IMR-90 (cell line): ENCODE results near the gene URM1. TPM values are rescaled to one million over a fixed set of nuclear protein-coding genes. Genes with fewer than 3 reads are reported as not detected.
"Not testable (repeated sequence)": the region's sequence is repeated elsewhere in the genome, so short reads cannot be mapped to it uniquely, and the experiment has no call there.

Source experiments
- ATAC-seq: fragments of 200-7000 bp; cut with Tn5 transposase; 2 replicates; pipeline ENCODE4 v1.9.1; 2020; ENCODE audit warnings: low read depth, mild to moderate bottlenecking, moderate library complexity
- BruUV-seq: library from RNA; stranded (reverse); fragments of 400-500 nt; replicated peaks from 2 replicates; lab custom pipeline; 2021; lab: Mats Ljungman, UMichigan
- CTCF ChIA-PET: fragments of 300-600 bp; formaldehyde crosslinking; extraction: SDS; loops from one replicate; lab custom pipeline; 2021; ENCODE audit warnings: antibody characterized with exemption; lab: Yijun Ruan, JAX
- POLR2A ChIA-PET: fragments of 300-600 bp; sonication (Branson Sonifier 250); formaldehyde crosslinking; loops from one replicate; lab custom pipeline; 2022; ENCODE audit warnings: antibody characterized with exemption; ENCODE audit not compliant: unreplicated experiment; lab: Charles Lee
- DNase-seq: peaks from one replicate; pipeline ENCODE4 v3.0.0; 2013
- H2AFZ ChIP-seq: replicated peaks from 2 replicates; pipeline ENCODE3; 2013; ENCODE audit warnings: low read length, mild to moderate bottlenecking; ENCODE audit not compliant: poor library complexity
- H2AK5ac ChIP-seq: 2 replicates; pipeline ENCODE4 v1.6.1; 2013; ENCODE audit warnings: low read depth, low read length, inconsistent platforms
- H2AK9ac ChIP-seq: replicated peaks from 2 replicates; pipeline ENCODE3; 2013; ENCODE audit warnings: mild to moderate bottlenecking, low read depth, low read length, moderate library complexity; ENCODE audit not compliant: poor library complexity
- H2BK120ac ChIP-seq: 2 replicates; pipeline ENCODE4 v1.6.1; 2013; ENCODE audit warnings: low read depth, low read length, inconsistent platforms
- H2BK15ac ChIP-seq: 3 replicates; pipeline ENCODE4 v1.6.1; 2013; ENCODE audit warnings: low read depth, low read length, inconsistent platforms
- H2BK20ac ChIP-seq: 2 replicates; pipeline ENCODE4 v1.6.1; 2013; ENCODE audit warnings: low read depth, mild to moderate bottlenecking, inconsistent platforms, low read length, moderate library complexity
- H2BK5ac ChIP-seq: 2 replicates; pipeline ENCODE4 v1.6.1; 2013; ENCODE audit warnings: mild to moderate bottlenecking, low read depth, low read length, inconsistent platforms; ENCODE audit not compliant: poor library complexity, severe bottlenecking
- H3K14ac ChIP-seq: replicated peaks from 2 replicates; pipeline ENCODE4 v1.6.1; 2013; ENCODE audit warnings: low read depth, low read length, inconsistent platforms
- H3K18ac ChIP-seq: 2 replicates; pipeline ENCODE4 v1.6.1; 2013; ENCODE audit warnings: low read depth, low read length, control low read depth
- H3K23ac ChIP-seq: 2 replicates; pipeline ENCODE4 v1.6.1; 2013; ENCODE audit warnings: low read depth, low read length, inconsistent platforms
- H3K27ac ChIP-seq: 2 replicates; pipeline ENCODE4 v1.5.1; 2013; ENCODE audit warnings: mild to moderate bottlenecking, control low read depth, low read length; ENCODE audit not compliant: insufficient read depth
- H3K27me3 ChIP-seq: 2 replicates; pipeline ENCODE4 v1.6.1; 2013; ENCODE audit warnings: low read length; ENCODE audit not compliant: control insufficient read depth, insufficient read depth
- H3K36me3 ChIP-seq: 2 replicates; pipeline ENCODE4 v1.6.1; 2013; ENCODE audit warnings: low read length, mixed read lengths; ENCODE audit not compliant: control insufficient read depth, insufficient read depth
- H3K4ac ChIP-seq: 2 replicates; pipeline ENCODE4 v1.6.1; 2013; ENCODE audit warnings: low read depth, low read length, inconsistent platforms
- H3K4me1 ChIP-seq: 2 replicates; pipeline ENCODE4 v1.6.1; 2013; ENCODE audit warnings: low read length, mixed read lengths; ENCODE audit not compliant: control insufficient read depth, insufficient read depth
- H3K4me2 ChIP-seq: 2 replicates; pipeline ENCODE4 v1.6.1; 2013; ENCODE audit warnings: low read depth, mild to moderate bottlenecking, control low read depth, low read length, moderate library complexity
- H3K4me3 ChIP-seq: 2 replicates; pipeline ENCODE4 v1.5.1; 2013; ENCODE audit warnings: low read depth, mild to moderate bottlenecking, control low read depth, low read length, moderate library complexity; ENCODE audit not compliant: insufficient read depth
- H3K56ac ChIP-seq: 2 replicates; pipeline ENCODE4 v1.6.1; 2013; ENCODE audit warnings: low read length, inconsistent platforms; ENCODE audit not compliant: insufficient read depth; ENCODE audit errors: extremely low read depth
- H3K79me1 ChIP-seq, 2 experiments: 2 replicates each; pipeline ENCODE4 v1.6.1; 2013; ENCODE audit warnings: low read length in 2 of 2, inconsistent platforms in 1 of 2, low read depth in 1 of 2
- H3K9ac ChIP-seq: 2 replicates; pipeline ENCODE4 v1.6.1; 2013; ENCODE audit warnings: low read depth, low read length, control low read depth
- H3K9me1 ChIP-seq: 2 replicates; pipeline ENCODE4 v1.6.1; 2013; ENCODE audit warnings: low read length, inconsistent platforms; ENCODE audit not compliant: insufficient read depth
- H3K9me3 ChIP-seq: 2 replicates; pipeline ENCODE4 v1.6.1; 2013; ENCODE audit warnings: low read length; ENCODE audit not compliant: control insufficient read depth, insufficient read depth
- H4K20me1 ChIP-seq: 2 replicates; pipeline ENCODE4 v1.6.1; 2013; ENCODE audit warnings: low read length, inconsistent platforms; ENCODE audit not compliant: insufficient read depth
- H4K5ac ChIP-seq: 2 replicates; pipeline ENCODE4 v1.6.1; 2013; ENCODE audit warnings: mild to moderate bottlenecking, low read depth, low read length, control low read depth
- H4K8ac ChIP-seq, 2 experiments: 2 replicates each; pipeline ENCODE4 v1.6.1; 2013; ENCODE audit warnings: low read depth in 2 of 2, low read length in 2 of 2, control low read depth in 1 of 2, inconsistent platforms in 1 of 2
- H4K91ac ChIP-seq: 2 replicates; pipeline ENCODE4 v1.6.1; 2013; ENCODE audit warnings: low read depth, low read length, inconsistent platforms; ENCODE audit not compliant: insufficient read depth
- CEBPB ChIP-seq: IDR thresholded peaks from 2 replicates; pipeline ENCODE4 v1.6.1; 2012; ENCODE audit warnings: low read depth, low read length, improper control_type of control experiment
- CTCF ChIP-seq: conservative IDR thresholded peaks from 2 replicates; pipeline ENCODE4 v1.5.1; 2012; ENCODE audit warnings: mild to moderate bottlenecking, low read depth, low read length, improper control_type of control experiment
- SMC3 ChIP-seq: fragments of 150-350 bp; IDR thresholded peaks from 2 replicates; pipeline ENCODE4 v1.6.1; 2016; ENCODE audit warnings: low read depth, mild to moderate bottlenecking, antibody characterized with exemption, low read length, moderate library complexity
- WGBS, 2 experiments: methylation state at CpG; one replicate each; pipeline versions ENCODE4 v1.1.5 to v1.1.7; 2013; ENCODE audit warnings: missing lambda C conversion rate in 2 of 2; ENCODE audit not compliant: insufficient read length in 1 of 2; ENCODE audit errors: extremely low coverage in 2 of 2; 5-methylcytosine and 5-hydroxymethylcytosine counted together
- dilution Hi-C: fragments of 300-500 bp; cut with HindIII; formaldehyde crosslinking; loops from one replicate; pipeline ENCODE4 v1.14.3; 2018; ENCODE audit warnings: low sequenced_read_pairs; ENCODE audit not compliant: unreplicated experiment
- in situ Hi-C: fragments of 300-500 bp; cut with MboI; formaldehyde crosslinking; loops from 3 replicates; pipeline ENCODE4 v1.14.3; 2019; ENCODE audit warnings: low sequenced_read_pairs, inconsistent platforms, mixed read lengths
- intact Hi-C: fragments of 100-400 bp; cut with micrococcal nuclease; formaldehyde crosslinking; loops from 2 replicates; pipeline ENCODE4 v1.10.0; 2022
- polyA plus RNA-seq, 3 experiments: library from polyadenylated mRNA; depleted of rRNA; stranded (reverse); fragments of >200 nt; gene quantifications; 2 replicates each; pipeline ENCODE4 v1.2.3, GENCODE V29; 2012; ENCODE audit warnings: low replicate concordance in 1 of 3
- total RNA-seq: library from RNA; depleted of rRNA; stranded (reverse); fragments of >200 nt; gene quantifications from 2 replicates; pipeline ENCODE4 v1.2.3, GENCODE V29; 2012

Gene URM1
- total and polyA plus RNA-seq, 2 of the 4 experiments (the other 2 are of a cell fraction) = 33.2 to 66.9 TPM

DNA sequence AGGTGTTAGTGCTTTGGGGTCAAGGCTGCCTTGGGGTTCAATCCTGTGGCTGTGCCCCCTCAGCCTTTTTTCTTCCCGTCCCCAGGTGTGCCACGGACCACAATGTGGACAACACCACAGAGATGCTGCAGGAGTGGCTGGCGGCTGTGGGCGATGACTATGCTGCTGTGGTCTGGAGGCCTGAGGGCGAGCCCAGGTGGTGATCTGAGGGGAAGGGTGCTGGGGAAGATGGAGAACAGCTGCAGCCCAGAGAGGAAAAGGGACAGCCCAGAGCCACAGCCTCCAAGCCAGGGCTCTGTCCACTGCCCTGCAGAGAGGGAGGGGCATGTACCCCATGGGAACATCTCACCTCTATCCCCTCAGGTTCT lies 51.6 kb downstream of the URM1 start:
- Histone ChIP-seq H3K79me1 (peaks cover 4 to 20% of the 10 kb centered on the region in 2 experiments; a peak in 3 of 4 replicates), H3K9ac (no peak overlapping the region), H3K4me1 (peaks cover 7% of the 10 kb centered on the region), H4K8ac (no peak overlapping the region), H2AK5ac (no peak overlapping the region), H2AFZ (no peak overlapping the region), H4K91ac (no peak overlapping the region), H3K23ac (no peak overlapping the region), H2AK9ac (peak overlapping the region; percentile 60), H3K18ac (no peak overlapping the region), H2BK5ac (no peak overlapping the region), H4K5ac (no peak overlapping the region), H4K20me1 (no peaks in the 10 kb centered on the region), H2BK120ac (no peak overlapping the region), H3K27ac (no peak overlapping the region), H3K9me3 (no peaks in the 10 kb centered on the region), H3K4me2 (no peak overlapping the region), H3K36me3 (peaks cover 3% of the 10 kb centered on the region; the same call in 1 of the 2 replicates), H3K4me3 (no peak overlapping the region), H3K27me3 (no peaks in the 10 kb centered on the region), H3K56ac (no peak overlapping the region), H3K4ac (no peak overlapping the region), H2BK15ac (no peak overlapping the region), H2BK20ac (no peak overlapping the region), H3K14ac (no peak overlapping the region), H3K9me1 (no peaks in the 10 kb centered on the region)
- dilution Hi-C loops (no loop called here), in situ Hi-C loops (no loop called here), intact Hi-C loops (no loop called here)
- DNase-seq = no peak
- BruUV-seq = no TSS peak
- 89% methylated on average over 4 of the region's 5 CpGs; no CpG with 5 or more reads in 1 of the 2 experiments for WGBS, 2 experiments
- POLR2A ChIA-PET = no interaction called here
- TF ChIP-seq SMC3 (no peak), CTCF (no peak), CEBPB (no peak)
- ATAC-seq = no peak
- CTCF ChIA-PET = no interaction called here

GRCh38 chr9:128423356-128423755 lies 52.2 kb downstream of the URM1 start:
- CTCF ChIA-PET = not testable (repeated sequence)

More at GRCh38 chr9:128423356-128423755, 52.2 kb downstream of the URM1 start:
- H2BK120ac ChIP-seq, intact Hi-C loops, H2BK5ac ChIP-seq, H2AK9ac ChIP-seq, H3K27me3 ChIP-seq, H3K23ac ChIP-seq, H2BK15ac ChIP-seq, H3K9ac ChIP-seq, H2BK20ac ChIP-seq, H3K14ac ChIP-seq, in situ Hi-C loops, H3K4ac ChIP-seq, H3K4me3 ChIP-seq, H4K8ac ChIP-seq, BruUV-seq, dilution Hi-C loops, H3K18ac ChIP-seq, H3K9me3 ChIP-seq, H3K56ac ChIP-seq, H3K4me1 ChIP-seq, H2AK5ac ChIP-seq, H4K20me1 ChIP-seq, H3K36me3 ChIP-seq, H4K5ac ChIP-seq, H3K9me1 ChIP-seq, H4K91ac ChIP-seq, DNase-seq, H2AFZ ChIP-seq, H3K27ac ChIP-seq, ATAC-seq, H3K4me2 ChIP-seq: not testable (repeated sequence)
- WGBS, 2 experiments = 65% methylated on average over 2 of the region's 6 CpGs; no CpG with 5 or more reads in 1 of the 2 experiments
- H3K79me1 ChIP-seq = peaks cover 4 to 20% of the 10 kb centered on the region in 2 experiments; a peak in 3 of 4 replicates
- POLR2A ChIA-PET = interaction anchor here (0.7 kb wide), 1 partner anchor 301 kb away, joined by 6 read pairs; no protein-coding TSS in a partner anchor
